NOMO-1 treated with DMSO at 0.1 percent for 48 hours (cell line): ENCODE measurements around the gene INSM2.
A peak's percentile ranks its signal among the peaks of the same experiment; 100 is the strongest.

ENCODE experiments used
- DNase-seq: peaks from one replicate; lab custom pipeline; 2025; ENCODE audit not compliant: unreplicated experiment; lab: John Stamatoyannopoulos, UW

The INSM2 gene

GRCh38 chr14:35533357-35534207 is at the start of gene INSM2:
Gene INSM2, plus strand, starts transcription at chr14:35534164. Its CDS starts 89 bp downstream, at chr14:35534253.
- peak; percentile 1 for DNase-seq

GRCh38 chr14:35492569-35493014 is 41.4 kb upstream of the INSM2 start:
- no peak for DNase-seq

- DNase-seq, result no peak
Observed at GRCh38 chr14:35495278-35495677, 38.7 kb upstream of the INSM2 start.

- no peak for DNase-seq
Observed at GRCh38 chr14:35499180-35499579, 34.8 kb upstream of the INSM2 start.

- no peak for DNase-seq
Observed at GRCh38 chr14:35503646-35504045, 30.3 kb upstream of the INSM2 start.

- DNase-seq, result no peak
Observed at GRCh38 chr14:35504260-35504659, 29.7 kb upstream of the INSM2 start.

GRCh38 chr14:35506461-35506860 is 27.5 kb upstream of the INSM2 start:
- no peak for DNase-seq

GRCh38 chr14:35506927-35507326 is 27.0 kb upstream of the INSM2 start:
- no peak for DNase-seq

GRCh38 chr14:35509846-35510245 is 24.1 kb upstream of the INSM2 start:
- DNase-seq, result no peak

GRCh38 chr14:35512765-35513164 is 21.2 kb upstream of the INSM2 start:
- DNase-seq, result no peak

GRCh38 chr14:35515916-35516315 is 18.0 kb upstream of the INSM2 start:
- DNase-seq, result no peak

- DNase-seq, result no peak
Observed at GRCh38 chr14:35519986-35520385, 14.0 kb upstream of the INSM2 start.

GRCh38 chr14:35525695-35526094 is 8.3 kb upstream of the INSM2 start:
- no peak for DNase-seq

GRCh38 chr14:35526962-35527361 is 7.0 kb upstream of the INSM2 start:
- no peak for DNase-seq

- no peak for DNase-seq
Observed at GRCh38 chr14:35531960-35532747, 1.8 kb upstream of the INSM2 start.

- DNase-seq, result no peak
Observed at GRCh38 chr14:35532783-35533356, 1.1 kb upstream of the INSM2 start.

- no peak for DNase-seq
Observed at GRCh38 chr14:35534208-35534872, 376 bp downstream of the INSM2 start.

GRCh38 chr14:35534873-35535482 is 1.0 kb downstream of the INSM2 start:
- peak; percentile 52 for DNase-seq

GRCh38 chr14:35535483-35536112 is 1.6 kb downstream of the INSM2 start:
- DNase-seq, result no peak

GRCh38 chr14:35539969-35540368 is 6.0 kb downstream of the INSM2 start:
- DNase-seq, result peak; percentile 11
